DMS153 treated with DMSO at 0.1 percent for 48 hours (cell line): ENCODE data around the gene TCEA3.

Experiments
- DNase-seq: peaks from one replicate; lab custom pipeline; 2025; ENCODE audit not compliant: unreplicated experiment; lab: John Stamatoyannopoulos, UW

The TCEA3 gene

DNA sequence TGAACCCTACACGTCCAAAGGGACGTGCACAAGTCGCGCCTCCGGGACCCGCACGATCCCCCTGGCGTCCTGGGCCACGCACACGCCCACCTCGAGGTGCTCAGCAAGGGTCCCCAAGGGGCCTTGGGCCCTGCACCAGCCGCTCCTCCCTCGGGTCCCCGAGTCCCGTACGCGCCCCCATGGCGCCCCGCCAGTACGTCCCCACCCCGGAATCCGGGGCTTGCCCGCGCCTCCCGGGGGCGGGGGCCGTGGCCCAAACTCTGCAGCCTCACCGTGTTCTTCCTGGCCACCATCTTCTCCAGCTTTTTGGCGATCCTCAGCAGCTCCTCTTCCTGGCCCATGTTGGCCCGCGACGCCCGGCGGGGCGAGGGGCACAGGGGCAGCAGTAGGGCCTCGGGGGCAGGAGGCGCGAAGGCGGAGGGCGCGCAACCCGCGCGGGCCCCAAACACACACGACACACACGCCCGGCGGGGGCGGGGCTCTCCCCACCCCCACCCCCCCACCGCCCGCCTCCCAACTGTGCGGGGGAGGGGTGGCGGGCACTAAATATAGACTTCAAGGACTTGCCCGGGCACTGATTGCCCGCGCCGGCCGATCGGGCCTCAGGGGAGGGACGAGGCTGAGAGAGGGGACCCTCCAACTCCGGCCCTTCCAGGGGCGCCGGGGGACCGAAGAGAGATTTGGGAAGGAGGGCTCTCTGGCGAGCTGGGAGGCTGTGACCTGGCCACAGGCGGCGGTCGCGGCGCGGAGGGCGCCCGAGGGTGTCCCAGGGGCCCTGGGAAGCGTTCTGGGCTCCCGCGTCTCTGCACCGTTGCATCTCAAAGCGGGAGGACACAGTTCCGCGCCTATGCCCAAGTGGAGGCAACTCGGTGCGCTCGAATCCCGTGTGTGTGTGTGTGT, at the start of gene TCEA3:
Gene TCEA3 (minus strand): TSS at position 456 of the 900 bp plus-strand sequence. CDS start 115 bp downstream, at position 341.
- DNase-seq = no peak

DNA sequence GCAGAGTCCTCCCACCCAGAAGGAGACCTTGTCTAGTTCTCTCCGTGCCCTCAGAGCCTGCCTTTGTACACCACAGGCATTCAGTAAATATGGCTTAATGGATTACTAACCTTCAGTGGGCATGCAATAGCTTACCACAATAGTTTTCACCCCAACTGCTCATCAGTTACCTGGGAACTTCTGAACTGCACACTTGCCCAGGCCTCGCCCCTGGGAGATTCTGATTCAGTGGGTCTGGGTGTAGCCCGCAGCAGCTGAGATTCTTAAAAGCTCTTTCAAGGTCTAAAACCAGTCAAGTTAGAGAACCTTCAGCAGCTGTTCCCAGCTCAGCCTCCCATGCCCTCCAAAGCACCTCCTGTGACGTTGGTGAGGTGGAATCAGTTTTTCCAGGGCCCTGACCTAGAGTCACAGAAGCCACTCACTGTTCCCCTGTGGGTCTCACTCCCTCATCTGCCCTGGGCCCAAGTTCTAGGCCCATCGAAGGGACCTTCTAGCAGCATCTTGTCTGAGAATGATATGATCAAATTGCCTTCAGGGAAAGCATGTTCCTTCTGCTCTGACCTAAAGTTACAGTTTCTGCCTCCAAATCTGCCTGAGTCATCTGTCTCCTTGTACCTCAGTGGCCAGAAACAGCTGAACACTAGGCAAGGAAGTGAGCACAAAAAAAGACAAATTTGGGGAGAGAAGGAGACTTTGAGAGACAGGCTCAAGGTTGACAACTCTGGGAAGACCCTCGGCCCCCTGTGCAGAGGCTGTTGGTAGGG, 48.7 kb upstream of the TCEA3 start:
- no peak for DNase-seq

DNA sequence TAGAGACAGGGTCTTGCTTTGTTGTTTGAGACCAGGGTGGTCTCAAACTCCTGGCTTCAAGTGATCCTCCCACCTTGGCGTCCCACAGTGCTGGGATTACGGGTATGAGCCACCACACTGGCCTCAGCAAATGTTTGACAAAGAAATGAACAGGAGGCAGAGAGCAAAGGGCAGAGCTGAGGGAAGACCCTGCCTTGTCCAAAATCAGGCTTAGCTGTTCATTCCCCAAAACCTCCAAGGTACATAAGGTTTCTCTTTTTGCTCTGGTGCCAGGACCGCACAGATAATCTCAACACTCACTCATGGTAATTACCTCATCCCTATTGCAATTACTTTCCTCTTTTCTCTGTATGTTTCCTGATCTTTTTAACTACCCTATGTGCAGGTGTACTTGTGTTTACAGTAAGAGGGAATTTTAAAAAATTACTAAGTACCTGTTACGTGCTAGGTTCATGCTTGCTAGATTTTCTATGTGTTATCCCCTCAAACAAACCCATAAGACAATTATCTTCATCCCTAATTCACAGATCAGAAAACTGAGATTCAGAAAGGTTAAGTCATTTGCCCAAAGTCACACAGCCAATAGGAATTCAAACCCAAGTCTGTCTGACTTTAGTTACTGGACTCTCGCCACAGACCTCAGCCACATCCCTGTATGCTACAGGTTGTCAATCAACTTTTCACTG, 47.9 kb upstream of the TCEA3 start:
- no peak for DNase-seq

DNA sequence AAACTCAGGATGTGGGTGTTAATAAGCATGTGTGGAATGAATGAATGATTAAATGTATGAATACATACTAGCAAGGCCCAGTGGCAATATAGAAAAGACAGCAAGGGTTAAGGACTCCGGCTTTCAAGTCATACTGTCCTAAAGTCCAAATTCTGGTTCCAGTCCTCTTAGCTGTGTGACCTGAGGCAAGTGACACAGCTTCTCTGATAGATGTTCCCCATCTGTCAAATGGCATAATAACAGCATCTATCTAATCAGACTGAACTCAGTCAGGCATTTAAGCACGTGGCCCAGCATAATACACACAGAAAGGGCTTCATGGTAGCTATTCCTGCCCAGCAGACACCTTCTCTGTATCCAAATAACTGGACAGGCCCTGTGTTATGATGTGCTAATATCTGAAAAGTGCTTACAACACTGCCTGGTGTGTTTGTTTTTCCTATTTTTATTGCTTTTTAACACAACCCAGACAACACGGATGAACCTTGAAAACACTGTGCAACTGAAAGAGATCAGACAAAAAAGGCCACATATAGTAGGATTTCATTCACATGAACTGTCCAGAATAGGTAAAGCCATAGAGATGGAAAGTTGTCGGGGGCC, 47.0 kb upstream of the TCEA3 start:
- no peak for DNase-seq

DNA sequence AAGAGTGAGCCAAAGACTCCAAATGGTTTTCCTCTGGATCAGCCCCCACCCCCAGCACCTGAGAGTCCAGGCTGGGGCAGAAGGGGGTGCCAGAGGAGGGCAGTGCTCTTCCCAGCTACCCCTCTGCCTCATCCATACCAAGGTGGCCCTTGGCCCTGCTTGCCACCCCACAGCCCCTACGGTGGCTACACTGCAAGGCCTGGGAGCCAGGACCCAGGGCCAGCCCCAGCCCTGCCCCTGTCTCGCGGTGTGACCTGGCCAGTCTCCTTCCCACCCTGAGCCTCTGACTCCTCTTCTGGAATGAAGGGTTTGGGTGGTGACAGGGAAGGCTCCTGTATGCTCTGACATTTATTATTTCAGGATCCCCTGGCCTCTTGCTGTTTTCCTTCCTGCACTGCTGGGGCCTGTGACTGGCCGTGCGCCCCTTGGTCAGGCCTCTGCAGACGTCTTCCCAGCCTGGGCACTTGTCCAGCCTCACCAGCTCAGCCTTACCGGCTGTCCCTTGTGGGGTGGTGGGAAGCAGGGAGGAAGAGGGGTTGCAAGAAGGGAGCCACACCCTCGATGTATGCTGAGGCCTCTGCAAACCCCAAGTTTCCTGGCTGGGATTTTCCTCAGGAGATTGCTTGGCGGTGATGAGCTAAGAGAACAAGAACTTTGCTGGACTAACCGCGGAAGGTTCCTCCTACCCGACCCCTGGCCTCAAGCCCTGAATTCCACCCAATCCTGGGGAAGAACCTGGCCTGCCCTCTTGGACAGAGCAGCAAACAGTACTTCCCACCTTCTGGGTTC, 45.9 kb upstream of the TCEA3 start:
- DNase-seq = no peak

DNA sequence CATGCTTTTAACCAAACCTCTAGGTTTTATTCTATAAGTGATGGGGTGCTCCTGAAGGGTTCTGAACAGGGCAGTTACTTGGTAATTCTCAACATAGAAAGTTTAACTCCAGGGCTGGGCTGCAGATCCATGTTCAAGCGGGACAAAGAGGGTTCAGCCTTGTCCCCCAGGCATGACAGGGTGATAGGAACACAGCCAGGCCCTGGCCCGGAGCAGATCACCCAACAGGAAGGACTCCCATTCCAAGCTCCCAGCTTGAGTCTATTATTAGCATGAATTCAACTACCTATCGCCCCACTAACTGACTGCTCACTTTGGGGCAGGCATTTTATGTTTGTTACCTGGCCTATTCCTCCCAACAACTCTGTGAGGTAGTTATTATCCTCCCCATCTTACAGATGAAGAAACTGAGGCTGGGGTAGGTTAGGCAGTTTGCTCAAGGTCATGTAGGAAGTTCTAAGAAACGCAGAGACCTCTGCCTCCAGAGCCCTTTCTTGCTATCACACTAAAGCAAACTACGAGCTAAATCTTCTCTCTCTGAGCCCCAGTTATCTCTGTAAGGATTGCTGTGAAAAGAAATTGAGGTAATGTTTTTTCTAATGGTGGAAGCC, 44.9 kb upstream of the TCEA3 start:
- DNase-seq = no peak

DNA sequence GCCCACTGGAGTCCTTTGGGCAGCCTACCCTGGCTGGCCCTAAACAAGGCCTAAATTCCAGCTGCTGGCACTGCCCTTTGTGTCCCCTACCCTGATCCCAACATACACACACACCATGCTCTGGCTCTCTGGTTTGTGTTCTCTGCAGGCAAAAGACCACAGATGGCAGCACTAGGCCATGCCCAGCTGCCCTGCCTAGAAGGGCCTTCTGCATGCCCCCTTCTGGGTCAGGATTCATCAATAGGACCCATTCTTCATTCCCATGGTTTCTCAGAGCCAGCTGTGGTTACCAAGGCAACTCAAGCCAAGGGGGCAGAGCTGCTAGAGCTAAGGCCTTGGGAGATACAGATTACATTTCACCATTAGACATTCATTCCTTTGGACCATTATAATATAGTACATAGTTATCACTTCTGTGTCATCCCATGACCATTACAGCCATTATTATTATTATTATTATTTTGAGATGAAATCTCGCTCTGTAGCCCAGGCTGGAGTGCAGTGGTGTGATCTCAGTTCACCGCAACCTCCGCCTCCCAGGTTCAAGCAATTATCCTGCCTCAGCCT, 42.0 kb upstream of the TCEA3 start:
- DNase-seq = no peak

DNA sequence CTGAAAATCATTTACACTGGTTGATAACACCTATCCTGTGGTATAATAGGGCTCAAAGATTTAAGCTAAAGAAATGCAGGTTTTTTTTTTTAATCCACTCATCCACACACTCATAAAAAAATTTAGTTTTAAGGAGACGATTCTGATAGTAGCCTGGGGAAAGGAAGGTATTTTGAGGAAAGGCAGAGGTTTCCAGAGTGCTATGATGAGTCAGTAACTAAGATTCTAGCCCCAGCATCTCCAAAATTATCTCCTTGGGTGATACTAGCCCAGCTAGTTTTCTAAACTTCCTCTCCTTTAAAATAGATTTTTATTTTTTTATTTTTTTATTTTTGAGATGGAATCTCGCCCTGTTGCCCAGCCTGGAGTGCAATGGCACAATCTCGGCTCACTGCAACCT, 38.7 kb upstream of the TCEA3 start:
- no peak for DNase-seq

DNA sequence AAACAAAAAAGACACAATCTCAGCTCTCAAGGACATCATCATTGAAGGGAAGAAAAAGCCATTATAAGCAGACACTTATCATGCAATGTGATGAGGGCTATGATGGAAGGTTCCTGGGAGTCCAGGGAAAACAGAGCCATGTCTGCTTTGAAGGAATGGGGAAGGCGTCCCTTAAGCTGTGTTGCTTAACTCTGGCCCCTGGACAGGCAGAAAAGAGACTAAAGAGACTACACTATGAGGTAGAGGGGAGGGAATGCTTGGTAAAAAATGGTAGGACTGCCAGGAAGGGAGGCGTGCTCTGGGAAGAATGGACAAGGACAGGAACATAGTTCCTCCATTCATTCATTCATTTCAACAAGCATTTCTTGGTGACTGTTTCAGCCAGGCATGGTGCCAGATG, 38.2 kb upstream of the TCEA3 start:
- DNase-seq = no peak

DNA sequence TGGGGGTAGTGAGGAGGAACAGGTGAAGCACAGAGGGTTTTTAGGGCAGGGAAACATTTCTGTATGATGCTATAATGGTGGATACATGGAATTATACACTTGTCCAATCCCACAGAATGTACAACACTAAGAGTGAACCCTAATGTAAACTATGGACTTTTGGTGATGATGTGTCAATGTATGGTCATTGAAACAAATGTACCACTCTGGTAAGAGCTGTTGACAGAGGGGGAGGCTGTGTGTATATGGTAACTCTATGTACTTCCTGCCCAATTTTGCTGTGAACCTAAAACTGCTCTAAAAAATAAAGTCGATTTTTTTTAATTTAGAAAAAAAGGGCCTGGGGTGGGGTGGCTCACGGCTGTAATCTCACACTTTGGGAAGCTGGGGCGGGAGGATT, 36.5 kb upstream of the TCEA3 start:
- DNase-seq = no peak

DNA sequence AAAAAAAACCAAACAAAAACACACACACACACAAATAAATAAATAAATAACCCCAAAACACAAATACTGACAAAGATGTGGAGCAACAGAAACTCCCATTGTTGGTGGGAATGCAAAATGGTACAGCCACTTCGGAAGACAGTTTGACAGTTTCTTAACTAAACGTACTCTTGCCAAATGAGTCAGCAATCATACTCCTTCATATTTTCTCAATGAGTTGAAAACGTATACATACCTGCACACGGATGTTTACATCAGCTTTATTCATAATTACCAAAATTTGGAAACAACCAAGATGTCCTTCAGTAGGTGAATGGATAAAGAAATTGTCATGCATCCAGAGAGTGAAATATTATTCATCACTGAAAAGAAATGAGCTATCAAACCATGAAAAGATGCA, 36.0 kb upstream of the TCEA3 start:
- DNase-seq = no peak

DNA sequence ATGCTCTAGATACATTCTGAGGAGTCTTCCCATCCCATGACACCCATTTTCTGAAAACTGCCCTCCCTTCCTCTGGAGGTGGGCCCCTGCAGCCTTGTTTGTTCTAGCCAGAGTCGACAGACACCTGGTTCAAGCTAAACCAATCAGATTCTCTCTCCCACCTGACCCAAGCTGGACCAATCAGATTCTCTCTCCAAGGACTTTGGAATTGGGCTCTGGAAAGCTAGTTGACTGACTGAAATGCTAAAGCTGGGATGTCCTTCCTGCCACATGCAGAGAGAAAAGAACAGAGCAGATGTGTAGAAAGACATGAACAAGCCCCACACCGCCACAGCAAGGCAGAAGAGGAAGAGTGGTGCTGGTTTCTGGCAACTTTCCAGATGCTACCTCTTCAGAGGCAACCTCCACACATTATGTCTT, 34.8 kb upstream of the TCEA3 start:
- DNase-seq = no peak

DNA sequence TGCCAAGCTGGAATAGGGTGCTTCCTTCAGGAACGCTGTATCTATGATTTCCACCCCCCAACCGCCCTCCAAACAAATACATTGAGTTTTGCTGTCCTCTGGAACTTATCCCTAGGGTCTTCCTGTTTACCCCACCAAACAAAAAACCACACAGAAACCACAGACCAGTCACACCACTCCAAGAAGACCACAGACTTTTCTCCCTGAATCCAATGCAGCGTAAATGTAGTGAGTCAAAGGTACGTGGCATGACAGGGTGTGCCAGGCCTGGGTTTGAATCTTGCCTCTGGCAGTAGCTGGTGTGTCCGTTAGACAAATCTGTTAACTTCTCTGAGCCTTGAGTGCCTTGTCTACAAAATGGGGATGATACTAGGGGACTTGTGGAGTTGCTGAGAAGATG, 31.7 kb upstream of the TCEA3 start:
- no peak for DNase-seq

DNA sequence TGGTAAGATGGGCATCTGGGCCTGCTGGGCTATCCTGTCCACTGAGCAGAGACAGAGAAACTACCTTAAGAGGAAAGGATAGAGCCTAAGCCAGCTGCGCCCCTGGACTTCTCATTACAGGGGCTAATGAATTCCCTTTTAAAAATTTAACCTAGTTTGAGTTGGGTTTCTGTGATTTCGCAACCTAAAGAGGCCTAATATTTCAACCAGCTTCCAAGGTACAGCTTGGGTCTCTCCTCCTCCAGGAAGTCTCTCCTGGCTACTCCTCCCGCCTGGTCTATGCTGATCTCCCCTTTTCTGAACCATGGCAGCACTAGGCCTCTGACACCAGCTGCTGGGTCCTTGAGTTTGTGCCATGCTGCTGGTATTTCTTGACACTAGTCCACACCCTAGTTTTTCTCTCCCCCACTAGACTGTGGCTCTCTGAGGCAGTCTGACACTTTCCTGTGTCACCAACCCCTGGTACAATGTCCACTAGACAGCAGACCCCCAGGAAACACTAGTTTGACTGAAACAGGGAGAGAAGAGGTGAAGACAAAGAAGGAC, 29.0 kb upstream of the TCEA3 start:
- no peak for DNase-seq

DNA sequence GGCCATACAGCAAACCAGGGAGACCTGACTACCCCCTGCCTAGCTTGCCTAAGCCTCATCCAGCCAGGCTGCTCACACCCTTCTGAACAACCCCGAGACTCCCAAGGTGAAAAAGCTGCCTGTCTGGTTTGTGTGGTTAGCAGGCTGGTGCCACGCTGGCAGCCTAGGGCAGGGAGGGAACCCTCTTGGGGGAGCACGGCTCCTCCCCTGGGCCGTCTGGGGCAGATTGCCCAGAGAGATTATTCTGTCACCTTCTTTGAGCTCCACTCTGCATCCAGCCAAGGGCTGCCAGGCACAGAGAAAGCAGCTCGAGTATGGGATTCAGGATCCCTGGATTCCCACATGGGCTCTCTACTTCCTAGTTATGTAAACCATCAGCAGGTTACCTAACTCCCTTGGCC, 27.5 kb upstream of the TCEA3 start:
- peak; percentile 79 for DNase-seq

DNA sequence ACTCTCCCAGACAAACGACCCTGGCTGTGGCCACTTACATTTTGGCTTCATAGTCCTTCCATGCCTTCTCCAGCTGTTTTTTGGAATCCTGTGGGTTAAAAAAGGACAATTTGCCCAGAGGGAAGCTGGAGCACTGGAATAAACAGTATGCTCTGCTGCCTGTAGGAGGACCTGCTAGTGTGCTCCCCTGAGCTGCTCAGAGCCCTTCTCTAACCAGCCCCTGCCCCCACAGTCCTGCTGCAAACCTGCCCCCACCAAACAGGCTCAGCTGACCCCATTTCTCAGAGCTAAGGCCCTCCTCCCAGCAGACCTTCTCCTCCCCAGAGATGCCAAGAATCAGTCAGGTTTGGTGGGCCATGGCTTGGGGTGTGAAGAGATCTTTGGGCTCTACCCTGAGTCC, 26.9 kb upstream of the TCEA3 start:
- no peak for DNase-seq

DNA sequence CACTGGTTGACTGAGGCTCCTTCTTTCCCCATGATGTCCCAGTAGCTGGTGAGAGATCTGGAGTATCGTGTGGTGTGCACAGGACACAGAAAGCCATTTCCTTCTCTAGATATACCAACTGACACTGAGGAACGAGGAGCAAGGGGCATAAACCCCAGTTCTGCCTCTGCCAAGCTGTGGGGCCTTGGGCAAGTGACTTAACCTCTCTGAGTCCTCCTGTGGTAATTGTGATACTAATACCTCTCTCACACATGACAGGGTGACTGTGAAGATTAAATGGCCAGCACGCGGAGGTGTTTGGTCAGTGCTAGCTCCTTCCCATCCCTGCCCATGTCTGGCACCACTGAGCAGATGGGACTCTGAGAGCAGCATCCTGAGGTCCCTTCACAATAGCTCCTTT, 26.3 kb upstream of the TCEA3 start:
- no peak for DNase-seq

DNA sequence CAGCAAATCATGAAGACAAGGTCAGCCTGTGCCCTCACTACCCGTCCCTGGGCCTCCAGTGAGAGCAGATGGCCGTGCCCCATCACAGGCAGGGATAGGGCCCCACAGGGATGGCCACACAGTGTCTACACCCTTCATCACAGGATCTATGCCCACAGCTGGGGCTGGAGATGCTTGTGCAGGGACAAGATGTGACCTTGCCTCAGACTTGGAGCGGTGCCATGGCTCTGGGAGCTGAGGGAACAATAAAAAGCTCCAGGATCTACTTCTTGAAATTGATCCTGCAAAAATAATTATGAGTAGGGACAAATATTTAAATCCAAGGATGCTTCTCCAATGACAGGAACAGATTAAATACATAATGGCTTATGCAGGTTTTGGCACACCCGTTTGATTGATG, 25.4 kb upstream of the TCEA3 start:
- no peak for DNase-seq

DNA sequence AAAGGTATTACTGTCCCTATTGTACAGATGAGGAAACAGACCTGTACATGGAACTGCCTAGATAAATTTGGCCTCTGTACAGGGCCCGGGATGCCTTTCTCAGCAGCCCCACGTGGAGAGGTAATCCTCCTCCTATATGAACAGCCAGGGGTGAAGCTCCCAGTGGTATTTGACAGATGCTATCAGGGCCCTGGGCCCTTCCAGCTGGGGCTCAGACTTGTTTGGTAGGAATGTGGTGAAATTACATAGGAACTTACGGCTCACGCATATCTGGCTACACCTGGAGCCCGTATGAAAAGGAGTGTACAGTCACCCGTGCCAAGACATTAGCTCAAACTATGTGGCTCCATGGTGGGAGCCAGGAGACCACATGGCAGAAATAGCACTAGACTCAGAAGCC, 24.8 kb upstream of the TCEA3 start:
- DNase-seq = no peak

DNA sequence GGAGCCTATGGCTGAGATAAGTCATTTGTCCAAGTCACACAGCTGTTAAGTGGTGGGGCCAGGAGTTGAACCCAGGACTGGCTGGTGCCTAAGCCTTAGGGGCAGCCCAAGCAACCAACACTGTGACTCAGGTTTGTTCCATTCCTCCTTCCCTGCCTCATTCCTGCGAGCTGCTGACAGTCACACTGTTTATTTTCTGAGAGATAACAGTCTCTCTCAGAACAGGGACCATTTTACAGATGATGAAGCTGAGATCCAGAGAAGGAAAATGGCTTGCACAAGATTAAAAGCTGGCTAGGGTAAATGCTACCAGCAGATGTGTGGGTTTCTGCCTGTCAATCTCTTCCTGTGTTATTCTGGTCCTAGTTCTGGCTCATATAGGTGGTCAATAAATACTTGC, 24.3 kb upstream of the TCEA3 start:
- DNase-seq = no peak
